GM12878 (cell line): ENCODE results near the gene REM2. TPM values are rescaled to one million over a fixed set of nuclear protein-coding genes. Genes with fewer than 3 reads are reported as not detected.

Experiments
- BCL11A ChIP-seq: IDR thresholded peaks from 2 replicates; pipeline ENCODE4 v1.6.1; 2011; ENCODE audit warnings: low read depth, low read length
- BHLHE40 ChIP-seq, 2 experiments: fragments of 450-650 bp in 1 of 2; IDR thresholded peaks; 2 replicates each; pipeline ENCODE4 v1.6.1; 2011 to 2017; ENCODE audit warnings: low read depth in 2 of 2, borderline replicate concordance in 1 of 2, improper control_type of control experiment in 1 of 2, low read length in 1 of 2, mild to moderate bottlenecking in 1 of 2
- CBFB ChIP-seq: IDR thresholded peaks from 2 replicates; pipeline ENCODE4 v1.6.1; 2016; ENCODE audit warnings: antibody characterized with exemption, low read depth
- CBX3 ChIP-seq: fragments of 200-600 bp; sonication (generic); IDR thresholded peaks from 2 replicates; pipeline ENCODE4 v1.6.1; 2016; ENCODE audit warnings: low read depth, borderline replicate concordance
- EGR1 ChIP-seq, 2 experiments: IDR thresholded peaks; 1 replicate in 1 of 2; 2 replicates in 1 of 2; pipeline ENCODE4 v1.6.1; 2011 to 2012; ENCODE audit warnings: low read depth in 2 of 2, low read length in 2 of 2, borderline replicate concordance in 1 of 2, mild to moderate bottlenecking in 1 of 2, moderate library complexity in 1 of 2
- EP300 ChIP-seq, 2 experiments: fragments of 150-350 bp in 1 of 2; IDR thresholded peaks; 2 replicates each; pipeline ENCODE4 v1.6.1; 2011 to 2012; ENCODE audit warnings: low read depth in 2 of 2, low read length in 2 of 2, borderline replicate concordance in 1 of 2, improper control_type of control experiment in 1 of 2, inconsistent platforms in 1 of 2; ENCODE audit not compliant: control insufficient read depth in 1 of 2
- GATAD2B ChIP-seq: fragments of 450-650 bp; conservative IDR thresholded peaks from 2 replicates; pipeline ENCODE4 v1.6.1; 2017; ENCODE audit warnings: low read depth, mild to moderate bottlenecking, moderate library complexity
- IRF4 ChIP-seq: IDR thresholded peaks from 2 replicates; pipeline ENCODE4 v1.6.1; 2011; ENCODE audit warnings: low read depth, low read length
- MYB ChIP-seq: fragments of 150-350 bp; IDR thresholded peaks from 2 replicates; pipeline ENCODE4 v1.6.1; 2014; ENCODE audit warnings: mild to moderate bottlenecking, low read depth, low read length, borderline replicate concordance
- NR2C2 ChIP-seq: IDR thresholded peaks from 2 replicates; pipeline ENCODE4 v1.6.1; 2011; ENCODE audit warnings: borderline replicate concordance, low read depth; ENCODE audit not compliant: control insufficient read depth, insufficient read length
- PAX5 ChIP-seq: IDR thresholded peaks from 2 replicates; pipeline ENCODE4 v1.6.1; 2011; ENCODE audit warnings: low read depth, low read length, borderline replicate concordance
- RBBP5 ChIP-seq: fragments of 200-600 bp; sonication (generic); conservative IDR thresholded peaks from 2 replicates; pipeline ENCODE4 v1.6.1; 2016
- SIX5 ChIP-seq: IDR thresholded peaks from 2 replicates; pipeline ENCODE4 v1.6.1; 2011; ENCODE audit warnings: mild to moderate bottlenecking, low read depth, low read length, moderate library complexity; ENCODE audit not compliant: severe bottlenecking
- SMARCA5 ChIP-seq: fragments of 450-650 bp; IDR thresholded peaks from 2 replicates; pipeline ENCODE4 v1.6.1; 2017; ENCODE audit warnings: mild to moderate bottlenecking
- SMC3 ChIP-seq: IDR thresholded peaks from 2 replicates; pipeline ENCODE4 v1.6.1; 2011; ENCODE audit warnings: low read length, improper control_type of control experiment, borderline replicate concordance
- SP1 ChIP-seq: IDR thresholded peaks from one replicate; pipeline ENCODE4 v1.6.1; 2011; ENCODE audit warnings: low read depth, low read length
- SPI1 ChIP-seq: IDR thresholded peaks from 2 replicates; pipeline ENCODE4 v1.6.1; 2011; ENCODE audit warnings: low read depth, mild to moderate bottlenecking, low read length, moderate library complexity, borderline replicate concordance; ENCODE audit not compliant: insufficient read depth
- TCF7 ChIP-seq: IDR thresholded peaks from 2 replicates; pipeline ENCODE4 v1.6.1; 2014; ENCODE audit warnings: antibody characterized with exemption, borderline replicate concordance
- polyA plus RNA-seq, 11 experiments: library from polyadenylated mRNA; depleted of rRNA in 4 of 11; unstranded in 6 of 11; stranded (reverse) in 5 of 11; fragments of >200 nt; fragmentation: Nextera tagmentation in 4 of 11; fragmentation: Illumina TruSeq in 1 of 11; extraction: Ambion mirVana in 4 of 11; extraction: Trizol in 1 of 11; gene quantifications; 1 replicate in 1 of 11; 2 replicates in 10 of 11; pipeline versions ENCODE4 v1.2.1 to v1.2.3, GENCODE V29; 2011 to 2016; ENCODE audit warnings: inconsistent platforms in 2 of 11, missing spikeins in 2 of 11, low read depth in 1 of 11
- total RNA-seq, 4 experiments: library from RNA; depleted of rRNA in 3 of 4; stranded (reverse); fragments of >200 nt in 3 of 4; fragmentation: Illumina TruSeq in 1 of 4; extraction: Trizol in 1 of 4; gene quantifications; 2 replicates each; pipeline versions ENCODE4 v1.2.1 to v1.2.3, GENCODE V29; 2013 to 2021
- TF ChIP-seq, protein P1 (sequence below): fragments of 450-650 bp; formaldehyde crosslinking; IDR thresholded peaks from 2 replicates; pipeline ENCODE4 v1.5.0; 2022; ENCODE audit warnings: mild to moderate bottlenecking, missing genetic modification characterization
- TF ChIP-seq, protein P2 (sequence below): IDR thresholded peaks from 2 replicates; pipeline ENCODE4 v1.6.1; 2011; ENCODE audit warnings: borderline replicate concordance, low read depth, mild to moderate bottlenecking, moderate library complexity, low read length; ENCODE audit not compliant: insufficient read depth, poor library complexity, severe bottlenecking
- TF ChIP-seq, protein P3 (sequence below): fragments of 450-650 bp; IDR thresholded peaks from 2 replicates; pipeline ENCODE4 v1.6.1; 2018; ENCODE audit warnings: borderline replicate concordance, mild to moderate bottlenecking; ENCODE audit not compliant: partially characterized antibody

The REM2 gene
- total and polyA plus RNA-seq, 10 of the 15 experiments (the other 5 are each of a cell fraction or from before 2014, with no cell fraction given): 0.27 to 1.5 (median 0.83) TPM

DNA sequence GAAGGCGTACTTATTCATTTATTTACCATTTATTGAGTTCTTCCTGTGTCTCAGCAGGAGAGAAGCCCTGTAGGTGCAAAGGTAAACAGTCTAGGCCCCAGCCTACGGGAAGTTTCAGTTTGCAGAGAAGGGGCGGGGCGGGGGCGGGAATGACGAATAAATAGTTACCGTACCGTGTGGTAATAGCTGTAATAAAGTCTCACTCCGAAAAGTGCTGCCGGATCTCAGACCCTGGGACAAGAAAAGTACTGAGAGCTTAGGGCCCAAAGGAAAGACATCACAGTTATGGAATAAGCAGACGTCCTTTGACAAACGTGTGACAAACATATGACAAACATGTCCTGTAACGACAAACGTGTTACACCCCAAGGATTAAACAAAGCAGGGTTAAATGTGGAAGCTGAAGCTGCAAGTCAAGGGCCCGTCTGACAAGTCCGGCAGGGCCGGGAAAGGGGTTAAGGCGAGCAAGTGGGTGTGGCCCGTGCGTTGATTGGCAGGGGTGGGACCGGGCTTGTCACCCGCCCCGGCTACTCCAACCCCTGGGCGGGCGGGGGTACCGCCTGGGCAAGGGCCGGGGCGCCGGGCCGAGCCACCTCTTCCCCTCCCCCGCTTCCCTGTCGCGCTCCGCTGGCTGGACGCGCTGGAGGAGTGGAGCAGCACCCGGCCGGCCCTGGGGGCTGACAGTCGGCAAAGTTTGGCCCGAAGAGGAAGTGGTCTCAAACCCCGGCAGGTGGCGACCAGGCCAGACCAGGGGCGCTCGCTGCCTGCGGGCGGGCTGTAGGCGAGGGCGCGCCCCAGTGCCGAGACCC is 11.6 kb upstream of the REM2 start, which contains the start of gene LRP10 (continued):
- no peak for TF ChIP-seq NR2C2
- no peak for TF ChIP-seq MYB
- TF ChIP-seq SIX5: no peak
- TF ChIP-seq EP300 (IDR thresholded peaks at IDR 0.05; ENCODE audit: borderline replicate concordance in 1 of 2, control insufficient read depth in 1 of 2, low read depth in 2 of 2, low read length in 2 of 2): 0 out of 4 replicates have a peak, but pooled peaks of 1 of the 2 experiments have one; percentile 14
- TF ChIP-seq RBBP5: no peak
- TF ChIP-seq TCF7: no peak; the same call in 1 of the 2 replicates
- TF ChIP-seq SPI1: peak; percentile 90
- TF ChIP-seq BHLHE40 (IDR thresholded peaks at IDR 0.05; ENCODE audit: borderline replicate concordance in 1 of 2, low read depth in 2 of 2, low read length in 1 of 2): peak in 1 of 2 experiments; percentile 68; a peak in 3 of 4 replicates
- TF ChIP-seq BCL11A: no peak
- peak in 1 of 2 experiments; percentile 60; a peak in 1 of 3 replicates for TF ChIP-seq EGR1 (IDR thresholded peaks at IDR 0.05; ENCODE audit: borderline replicate concordance in 1 of 2, low read depth in 2 of 2, low read length in 2 of 2)
- peak; percentile 47 for TF ChIP-seq SMARCA5
- TF ChIP-seq, protein P1, sequence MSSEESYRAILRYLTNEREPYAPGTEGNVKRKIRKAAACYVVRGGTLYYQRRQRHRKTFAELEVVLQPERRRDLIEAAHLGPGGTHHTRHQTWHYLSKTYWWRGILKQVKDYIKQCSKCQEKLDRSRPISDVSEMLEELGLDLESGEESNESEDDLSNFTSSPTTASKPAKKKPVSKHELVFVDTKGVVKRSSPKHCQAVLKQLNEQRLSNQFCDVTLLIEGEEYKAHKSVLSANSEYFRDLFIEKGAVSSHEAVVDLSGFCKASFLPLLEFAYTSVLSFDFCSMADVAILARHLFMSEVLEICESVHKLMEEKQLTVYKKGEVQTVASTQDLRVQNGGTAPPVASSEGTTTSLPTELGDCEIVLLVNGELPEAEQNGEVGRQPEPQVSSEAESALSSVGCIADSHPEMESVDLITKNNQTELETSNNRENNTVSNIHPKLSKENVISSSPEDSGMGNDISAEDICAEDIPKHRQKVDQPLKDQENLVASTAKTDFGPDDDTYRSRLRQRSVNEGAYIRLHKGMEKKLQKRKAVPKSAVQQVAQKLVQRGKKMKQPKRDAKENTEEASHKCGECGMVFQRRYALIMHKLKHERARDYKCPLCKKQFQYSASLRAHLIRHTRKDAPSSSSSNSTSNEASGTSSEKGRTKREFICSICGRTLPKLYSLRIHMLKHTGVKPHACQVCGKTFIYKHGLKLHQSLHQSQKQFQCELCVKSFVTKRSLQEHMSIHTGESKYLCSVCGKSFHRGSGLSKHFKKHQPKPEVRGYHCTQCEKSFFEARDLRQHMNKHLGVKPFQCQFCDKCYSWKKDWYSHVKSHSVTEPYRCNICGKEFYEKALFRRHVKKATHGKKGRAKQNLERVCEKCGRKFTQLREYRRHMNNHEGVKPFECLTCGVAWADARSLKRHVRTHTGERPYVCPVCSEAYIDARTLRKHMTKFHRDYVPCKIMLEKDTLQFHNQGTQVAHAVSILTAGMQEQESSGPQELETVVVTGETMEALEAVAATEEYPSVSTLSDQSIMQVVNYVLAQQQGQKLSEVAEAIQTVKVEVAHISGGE: no peak
- TF ChIP-seq SMC3: peak; percentile 3; the same call in 1 of the 2 replicates
- peak; percentile 32 for TF ChIP-seq SP1
- TF ChIP-seq, protein P2, sequence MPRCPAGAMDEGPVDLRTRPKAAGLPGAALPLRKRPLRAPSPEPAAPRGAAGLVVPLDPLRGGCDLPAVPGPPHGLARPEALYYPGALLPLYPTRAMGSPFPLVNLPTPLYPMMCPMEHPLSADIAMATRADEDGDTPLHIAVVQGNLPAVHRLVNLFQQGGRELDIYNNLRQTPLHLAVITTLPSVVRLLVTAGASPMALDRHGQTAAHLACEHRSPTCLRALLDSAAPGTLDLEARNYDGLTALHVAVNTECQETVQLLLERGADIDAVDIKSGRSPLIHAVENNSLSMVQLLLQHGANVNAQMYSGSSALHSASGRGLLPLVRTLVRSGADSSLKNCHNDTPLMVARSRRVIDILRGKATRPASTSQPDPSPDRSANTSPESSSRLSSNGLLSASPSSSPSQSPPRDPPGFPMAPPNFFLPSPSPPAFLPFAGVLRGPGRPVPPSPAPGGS: no peak
- peak; percentile 20; the same call in 1 of the 2 replicates for TF ChIP-seq CBFB
- TF ChIP-seq CBX3: no peak
- no peak for TF ChIP-seq IRF4
- peak; percentile 93 for TF ChIP-seq PAX5
- peak; percentile 96 for TF ChIP-seq GATAD2B
- TF ChIP-seq, protein P3, sequence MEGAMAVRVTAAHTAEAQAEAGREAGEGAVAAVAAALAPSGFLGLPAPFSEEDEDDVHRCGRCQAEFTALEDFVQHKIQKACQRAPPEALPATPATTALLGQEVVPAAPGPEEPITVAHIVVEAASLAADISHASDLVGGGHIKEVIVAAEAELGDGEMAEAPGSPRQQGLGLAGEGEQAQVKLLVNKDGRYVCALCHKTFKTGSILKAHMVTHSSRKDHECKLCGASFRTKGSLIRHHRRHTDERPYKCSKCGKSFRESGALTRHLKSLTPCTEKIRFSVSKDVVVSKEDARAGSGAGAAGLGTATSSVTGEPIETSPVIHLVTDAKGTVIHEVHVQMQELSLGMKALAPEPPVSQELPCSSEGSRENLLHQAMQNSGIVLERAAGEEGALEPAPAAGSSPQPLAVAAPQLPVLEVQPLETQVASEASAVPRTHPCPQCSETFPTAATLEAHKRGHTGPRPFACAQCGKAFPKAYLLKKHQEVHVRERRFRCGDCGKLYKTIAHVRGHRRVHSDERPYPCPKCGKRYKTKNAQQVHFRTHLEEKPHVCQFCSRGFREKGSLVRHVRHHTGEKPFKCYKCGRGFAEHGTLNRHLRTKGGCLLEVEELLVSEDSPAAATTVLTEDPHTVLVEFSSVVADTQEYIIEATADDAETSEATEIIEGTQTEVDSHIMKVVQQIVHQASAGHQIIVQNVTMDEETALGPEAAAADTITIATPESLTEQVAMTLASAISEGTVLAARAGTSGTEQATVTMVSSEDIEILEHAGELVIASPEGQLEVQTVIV: no peak
